RKO (cell line): ENCODE results near the gene LHFPL2.
A peak's percentile ranks its signal among the peaks of the same experiment; 100 is the strongest.

ENCODE experiments used
- DNase-seq: peaks from one replicate; pipeline ENCODE4 v3.0.0-alpha.2; 2016; ENCODE audit warnings: low spot score

The LHFPL2 gene

GRCh38 chr5:78543916-78544315 is 104.7 kb downstream of the LHFPL2 start:
- no peak for DNase-seq

DNA sequence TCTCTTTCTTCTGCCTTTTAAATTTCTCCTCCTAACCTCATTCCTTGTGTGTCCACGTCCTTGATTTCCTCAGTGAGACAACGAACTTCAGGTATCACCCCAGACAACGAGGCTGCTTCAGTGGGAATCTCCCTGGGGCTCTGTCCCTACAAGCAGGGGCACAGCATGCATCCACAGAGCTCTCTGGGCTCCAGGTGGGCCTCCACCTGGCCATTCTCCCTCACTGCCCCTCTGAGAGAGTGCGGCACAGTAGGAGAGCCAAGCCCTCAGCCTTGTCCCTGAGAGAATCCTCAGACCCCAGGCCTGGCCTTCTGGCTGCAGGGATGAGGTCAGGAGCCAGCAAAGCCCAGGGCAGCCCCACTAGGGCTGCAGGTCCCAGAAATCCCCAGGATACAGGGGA is 105.3 kb downstream of the LHFPL2 start:
- no peak for DNase-seq

DNA sequence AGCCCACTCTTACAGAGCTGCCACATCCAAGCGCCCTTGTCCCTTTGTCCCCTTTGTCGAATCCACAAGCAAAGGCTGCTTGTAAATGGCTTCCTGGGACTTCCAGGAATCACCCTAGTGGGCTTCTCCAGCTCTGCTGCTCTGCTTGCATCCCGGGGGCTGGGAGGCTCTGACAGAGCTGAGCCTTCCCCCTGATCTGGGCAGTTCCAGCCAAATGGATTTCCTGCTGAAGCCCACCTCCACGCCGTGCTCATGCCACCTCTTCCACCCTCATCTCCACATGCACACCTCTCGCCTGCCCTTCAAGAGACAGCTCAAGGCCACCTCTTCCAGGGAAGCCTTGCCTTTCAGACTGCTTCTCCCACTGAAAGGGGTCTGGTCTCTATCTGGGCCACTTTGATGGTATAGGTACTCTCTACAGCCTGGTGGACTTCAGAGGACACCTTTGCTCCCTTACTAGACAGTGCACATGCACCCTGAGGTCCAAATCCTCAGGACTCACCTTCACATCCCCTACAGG is 106.2 kb downstream of the LHFPL2 start:
- no peak for DNase-seq

DNA sequence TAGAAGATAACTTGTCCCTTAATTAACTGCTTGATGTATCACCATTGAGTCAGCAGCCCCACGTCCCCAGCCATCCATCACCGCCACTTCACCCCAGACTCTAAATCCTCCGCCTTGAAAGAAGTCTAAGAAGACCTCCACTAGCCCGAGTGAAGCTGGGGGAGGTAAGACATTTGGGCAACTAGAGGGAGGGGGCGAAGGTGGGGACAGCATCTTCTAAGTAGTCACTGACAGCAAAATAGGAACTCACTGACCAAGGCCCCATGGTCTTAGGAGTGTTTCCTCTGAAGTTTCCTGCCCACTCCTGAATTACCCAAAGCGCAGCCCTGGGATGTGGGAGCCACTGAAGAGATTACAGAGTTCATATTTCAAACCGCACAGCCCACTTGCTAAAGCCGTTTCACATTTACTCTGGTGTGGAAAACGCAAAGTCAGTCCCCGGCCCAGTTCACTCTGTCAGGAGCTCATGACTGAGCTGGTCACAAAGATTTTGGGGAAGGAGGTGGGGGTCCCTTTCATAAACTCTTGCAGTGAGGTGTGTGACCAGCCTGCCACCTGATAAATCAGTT is 107.4 kb downstream of the LHFPL2 start:
- DNase-seq: no peak

DNA sequence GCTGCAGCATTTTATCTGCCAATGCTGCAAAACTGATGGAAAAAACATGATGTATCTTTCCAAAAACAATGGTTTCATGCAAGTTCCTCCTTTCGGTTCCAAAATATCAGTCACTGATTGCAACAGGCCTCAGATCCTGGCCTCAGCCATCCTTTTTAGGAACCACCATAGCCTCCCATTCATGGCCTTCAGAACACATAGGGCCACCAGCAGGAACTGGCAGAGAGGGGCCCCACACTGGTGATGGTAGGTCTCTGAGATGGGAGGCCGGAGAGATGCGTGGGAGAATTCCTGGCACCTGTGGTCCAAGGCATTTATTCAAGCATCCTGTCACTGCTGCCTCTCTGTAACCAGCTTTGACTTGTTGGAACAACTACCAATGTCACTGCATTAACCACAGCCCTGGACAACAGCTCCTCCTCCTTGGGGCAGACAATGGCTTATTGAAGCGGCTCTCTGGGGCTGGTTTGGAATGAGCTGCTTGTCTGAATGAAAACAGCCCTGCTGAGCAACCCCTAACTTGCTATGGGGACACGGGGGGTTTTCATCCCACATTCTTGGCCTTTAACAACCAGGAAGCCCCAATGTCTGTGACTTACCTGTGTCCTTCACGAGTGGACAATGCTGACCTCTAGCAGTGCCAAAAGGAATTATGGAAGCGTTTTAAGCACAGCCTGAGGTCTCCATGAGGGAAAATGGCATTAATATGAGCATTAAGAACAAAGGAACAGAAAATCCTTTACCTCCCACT is 108.1 kb downstream of the LHFPL2 start:
- DNase-seq: no peak

DNA sequence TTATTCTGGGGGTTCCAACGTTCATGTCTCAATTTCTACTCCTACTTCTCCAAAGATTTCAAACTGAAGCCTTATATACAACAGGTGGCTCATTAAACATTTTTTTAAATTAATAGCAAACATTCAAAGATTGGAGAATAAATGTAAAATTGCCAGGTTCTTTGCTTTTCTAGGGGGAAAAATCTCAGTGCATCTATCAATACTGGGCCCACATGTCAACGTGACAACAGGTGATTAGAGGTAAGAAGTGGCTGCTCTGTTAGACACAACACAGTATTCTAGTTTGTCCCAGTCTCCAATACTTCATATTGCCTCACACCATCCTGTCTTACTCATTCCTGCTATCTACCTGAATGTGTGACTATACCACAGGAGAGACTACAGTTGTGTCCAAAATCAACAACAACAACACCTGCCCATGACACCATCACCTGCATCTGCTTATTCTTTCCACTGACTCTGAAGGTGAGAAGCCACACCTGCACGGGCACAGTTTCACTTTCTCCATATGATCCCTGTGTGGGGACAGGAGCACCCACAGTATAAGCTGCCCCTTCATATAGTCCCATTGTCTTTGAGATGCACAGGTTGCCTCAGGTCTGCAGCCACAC is 110.2 kb downstream of the LHFPL2 start:
- DNase-seq: no peak

DNA sequence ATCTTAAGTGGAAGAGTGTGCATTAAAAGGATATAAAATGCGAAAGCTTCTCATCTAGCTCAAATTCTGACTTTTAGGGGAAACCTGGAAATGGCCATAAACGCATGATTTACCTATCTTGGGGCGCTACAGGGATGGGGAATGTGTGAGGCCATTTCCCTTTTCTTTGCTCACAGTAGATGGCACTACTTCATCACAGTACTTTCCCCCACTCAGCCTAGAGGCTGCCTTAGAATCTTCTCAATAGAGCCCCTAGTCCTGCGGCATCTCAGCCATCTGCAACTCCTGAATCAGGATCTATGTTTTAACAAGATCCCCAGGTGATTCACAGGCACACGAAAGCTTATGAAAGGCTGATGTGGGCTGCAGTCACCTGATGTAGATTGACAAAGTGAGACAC is 110.8 kb downstream of the LHFPL2 start:
- DNase-seq: no peak

DNA sequence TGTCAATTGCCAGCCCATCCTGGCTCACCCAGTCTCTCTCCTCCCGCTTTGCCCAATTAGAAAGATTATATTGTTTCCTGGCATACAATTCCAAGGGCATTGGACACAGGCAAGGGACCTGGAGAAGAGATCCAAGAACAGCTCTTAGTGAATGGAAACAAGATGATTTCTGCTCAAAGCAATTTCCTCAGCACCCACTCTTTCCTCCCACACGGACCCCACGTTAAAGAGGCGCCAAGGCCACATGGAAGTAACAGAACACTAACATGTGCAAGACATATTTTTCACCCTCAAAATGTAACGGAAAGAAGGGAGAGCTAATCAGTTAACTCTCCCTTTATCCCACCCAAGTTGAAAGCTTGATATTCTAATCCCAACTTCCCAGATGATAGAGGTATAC is 111.2 kb downstream of the LHFPL2 start:
- DNase-seq: no peak

- DNase-seq: no peak
Observed at GRCh38 chr5:78536661-78537196, 111.8 kb downstream of the LHFPL2 start.

GRCh38 chr5:78534905-78535200 is 113.7 kb downstream of the LHFPL2 start:
- DNase-seq: no peak

DNA sequence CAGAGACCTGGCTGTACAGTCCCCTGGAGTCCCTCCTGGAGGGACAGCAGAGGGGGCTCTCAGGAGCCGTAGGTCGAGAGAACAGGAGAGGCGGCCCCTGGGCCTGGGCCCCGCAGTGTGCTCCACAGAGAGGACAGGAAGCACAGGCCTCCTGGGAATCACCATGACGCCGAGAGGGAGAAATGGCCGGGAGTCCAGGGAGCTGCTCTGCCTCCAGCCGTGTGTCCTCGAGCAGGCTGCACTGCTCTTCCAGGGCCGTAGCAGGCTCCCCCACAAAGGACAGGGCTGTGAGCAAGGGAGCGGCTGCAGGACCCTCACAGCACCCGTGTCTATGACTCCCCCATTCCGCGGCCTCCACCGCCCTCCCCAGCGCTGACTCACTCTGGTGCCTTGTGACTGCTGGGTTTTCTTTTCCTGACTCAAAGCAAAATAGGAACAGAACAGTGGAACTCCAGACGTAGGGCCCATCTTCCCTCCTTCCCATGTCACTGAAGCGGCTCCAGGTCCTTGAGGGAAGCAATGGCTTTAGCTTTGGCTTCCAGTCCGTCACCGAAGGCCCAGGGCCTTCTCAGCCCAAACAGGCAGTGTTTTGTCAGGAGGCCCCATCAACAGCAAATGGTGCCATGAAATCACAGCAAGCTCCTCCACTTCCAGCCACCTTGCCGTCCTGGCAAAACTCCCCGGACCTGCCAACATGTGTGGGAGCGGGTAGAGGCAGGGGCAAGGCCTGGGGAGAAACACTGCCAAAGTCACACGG is 114.2 kb downstream of the LHFPL2 start:
- DNase-seq: no peak

DNA sequence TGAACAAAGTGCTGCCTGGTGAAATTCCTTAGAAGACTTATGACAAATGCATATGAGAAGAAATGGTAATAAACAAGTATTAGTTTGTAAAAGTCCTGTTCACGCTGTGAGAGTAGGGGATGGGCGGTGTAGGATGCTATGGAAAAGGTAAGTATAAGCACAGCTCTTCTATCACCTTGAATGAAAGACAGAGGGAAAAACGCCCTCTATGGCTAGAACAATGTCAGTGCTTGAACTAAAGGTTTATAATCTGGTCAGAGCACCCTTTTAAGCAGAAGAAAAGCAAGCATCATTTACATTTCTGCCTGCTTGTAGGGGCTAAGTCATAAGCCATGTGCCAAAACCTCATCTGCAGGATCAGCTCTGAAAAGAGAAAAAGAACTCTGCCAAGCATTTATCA is 115.2 kb downstream of the LHFPL2 start:
- peak; percentile 21 for DNase-seq

DNA sequence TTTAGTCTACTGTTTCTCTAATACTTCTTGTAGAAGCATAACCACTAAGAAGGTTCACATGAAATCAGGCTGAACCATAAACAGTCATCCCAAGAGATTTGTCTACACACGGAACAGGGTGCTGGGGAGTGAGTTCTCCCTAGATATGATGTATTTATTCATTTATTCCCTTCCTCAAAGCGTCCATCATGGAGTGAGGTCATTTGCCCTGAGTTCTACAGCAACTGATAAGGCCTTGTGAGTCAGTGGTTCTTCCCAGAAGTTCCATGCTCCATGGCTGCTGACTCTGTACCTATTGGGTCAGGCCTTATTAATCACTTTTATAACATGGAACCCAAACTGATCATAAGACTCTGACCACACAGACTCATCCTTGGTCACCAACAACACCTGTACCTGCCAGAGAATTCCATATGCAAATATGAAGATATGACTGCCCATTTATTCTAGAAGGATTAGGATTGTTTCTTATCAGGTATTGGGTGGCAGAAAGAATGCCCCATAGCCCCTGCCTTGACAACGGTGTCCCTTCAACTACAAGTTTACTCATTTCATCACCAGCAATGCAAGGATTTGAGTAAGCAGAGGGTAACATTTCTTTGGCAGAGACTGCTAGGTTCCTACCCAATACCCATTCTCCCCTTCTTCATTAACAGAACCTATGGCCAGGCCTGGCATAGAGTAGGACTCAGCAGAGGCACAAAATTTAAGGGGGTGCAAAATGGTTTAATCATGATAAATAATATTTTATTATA is 118.1 kb downstream of the LHFPL2 start:
- peak; percentile 69 for DNase-seq

DNA sequence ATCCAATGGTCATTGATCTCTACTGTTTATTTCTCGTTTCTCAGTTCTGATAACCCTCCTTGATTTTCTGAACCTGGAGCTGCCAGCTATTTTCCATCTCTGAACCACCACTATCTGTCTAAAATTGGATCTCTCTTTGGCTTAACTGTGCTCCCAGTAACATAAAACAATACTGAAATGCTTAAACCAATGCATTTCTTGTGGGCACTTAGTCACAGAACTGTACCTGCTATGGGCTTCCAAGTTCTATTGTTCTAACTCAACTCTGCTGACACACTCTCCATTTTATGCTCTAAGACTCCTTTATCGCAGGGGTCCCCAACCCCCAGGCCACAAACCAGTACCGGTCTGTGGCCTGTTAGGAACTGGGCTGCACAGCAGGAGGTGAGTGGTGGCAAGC is 120.6 kb downstream of the LHFPL2 start:
- DNase-seq: no peak

GRCh38 chr5:78527054-78527859 is 121.3 kb downstream of the LHFPL2 start:
- DNase-seq: peak; percentile 52

DNA sequence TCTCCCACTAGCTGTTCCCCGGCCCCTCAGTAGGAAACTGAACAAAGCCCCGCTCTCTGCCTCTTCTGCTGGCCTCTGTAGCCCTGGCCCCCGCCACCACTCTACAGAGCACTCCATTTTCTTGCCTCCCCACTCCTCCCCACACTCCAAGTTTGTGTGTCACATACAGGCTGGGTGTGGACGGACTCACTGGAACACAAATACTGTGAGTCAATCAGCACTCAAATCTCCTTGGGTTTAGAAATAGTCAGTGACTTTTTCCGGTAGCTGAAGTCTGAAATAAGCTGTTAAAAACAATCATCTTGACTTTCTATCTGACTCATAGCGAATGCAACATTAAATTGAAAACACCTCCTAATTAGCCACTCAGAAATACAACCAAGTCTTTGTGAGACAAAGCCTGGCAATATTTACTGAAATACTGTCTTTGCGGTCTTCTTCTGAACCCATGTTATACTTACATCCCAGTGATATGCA is 122.5 kb downstream of the LHFPL2 start:
- no peak for DNase-seq

DNA sequence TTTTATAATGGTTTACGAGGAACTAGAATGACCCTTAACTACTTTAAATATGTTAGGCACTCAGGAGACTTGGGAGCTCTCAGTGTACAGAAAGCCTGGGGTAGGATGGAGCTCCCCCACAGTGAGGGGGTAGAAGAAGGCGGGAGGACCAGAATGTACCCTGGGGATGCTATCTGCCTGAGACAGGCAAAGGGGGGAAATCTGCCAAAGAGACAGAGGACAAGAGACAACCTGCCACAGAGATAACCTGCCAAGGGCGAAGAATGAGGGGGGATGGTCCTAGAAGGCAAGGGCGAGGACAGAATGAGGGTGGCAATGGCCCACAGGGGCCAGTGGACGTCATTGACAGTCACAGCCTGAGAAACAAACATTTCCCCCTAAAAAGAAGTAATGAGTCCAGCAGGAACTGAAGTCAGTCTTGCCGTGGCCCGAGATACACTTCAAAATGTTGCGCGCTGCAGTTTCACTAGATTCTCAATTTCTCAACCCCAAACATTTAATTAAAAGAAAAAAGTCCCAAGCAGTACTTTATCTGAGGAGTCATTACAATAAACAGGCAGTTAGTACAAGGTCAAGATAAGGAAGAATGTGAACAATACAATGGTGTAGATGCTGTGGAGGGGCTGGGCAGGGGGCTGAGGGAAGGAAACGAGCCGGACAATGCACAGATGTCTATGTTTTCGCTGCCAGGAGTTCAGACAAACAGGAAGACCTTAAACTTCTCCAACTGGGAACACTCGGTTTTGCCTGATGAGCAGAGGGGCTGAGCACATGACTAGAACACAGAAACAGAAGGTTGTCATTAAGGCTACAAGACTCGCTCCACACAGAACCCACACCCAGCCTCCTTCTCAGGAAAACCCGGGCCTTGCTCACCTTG is 125.0 kb downstream of the LHFPL2 start:
- DNase-seq: no peak

DNA sequence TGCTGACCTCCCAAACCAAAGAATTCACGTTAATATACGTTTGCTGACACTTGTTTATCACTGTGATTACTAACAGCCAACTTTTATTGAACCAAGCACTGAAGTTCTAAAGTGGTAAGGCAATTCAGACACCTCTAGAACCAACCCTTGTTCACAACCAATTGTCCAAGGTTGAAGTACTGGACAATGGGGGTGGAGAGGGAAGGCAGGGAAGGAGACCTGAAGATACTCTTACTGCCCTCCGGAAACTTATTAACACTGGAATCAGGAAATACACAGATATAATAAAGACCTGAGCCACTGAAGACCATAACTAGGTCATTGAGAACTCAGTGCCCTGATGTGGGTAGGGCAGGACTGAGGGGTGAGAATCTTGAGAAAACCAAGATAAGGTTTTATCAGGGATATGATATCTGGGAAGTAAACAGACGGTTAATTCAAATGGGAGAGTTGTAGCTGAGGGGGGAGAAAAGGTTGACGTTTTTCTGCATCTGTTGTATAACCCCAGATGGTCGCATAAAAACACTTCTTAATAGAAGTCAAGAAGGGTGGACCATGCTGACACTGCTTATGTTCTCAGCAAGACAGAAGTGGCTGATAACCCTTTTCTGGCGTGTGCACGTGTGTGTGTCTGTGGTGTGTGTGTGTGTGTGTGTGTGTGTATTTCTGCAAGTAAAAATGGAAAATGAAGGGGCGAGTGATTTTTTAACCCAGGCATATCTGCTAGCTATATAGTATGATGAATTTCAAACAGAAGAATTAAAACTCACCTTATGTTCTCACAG is 125.9 kb downstream of the LHFPL2 start:
- DNase-seq: no peak

DNA sequence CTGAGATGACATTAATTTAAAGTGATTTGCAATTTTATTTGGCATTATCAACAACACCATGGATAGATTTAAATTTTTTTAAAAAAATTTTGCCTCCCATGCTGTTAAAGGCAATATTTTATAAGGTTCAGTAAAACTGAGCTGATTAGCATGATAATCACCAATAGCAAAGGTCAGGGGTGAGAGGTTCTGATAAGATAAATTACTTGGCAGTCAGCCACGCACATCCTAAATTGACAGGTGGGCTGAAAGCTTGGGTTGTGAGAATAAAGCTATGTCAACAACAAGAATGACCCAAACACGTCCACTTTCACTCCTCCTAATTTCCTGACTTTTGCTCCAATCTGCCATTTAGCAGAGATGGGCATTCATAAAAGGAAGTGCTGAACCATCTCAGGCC is 127.1 kb downstream of the LHFPL2 start:
- no peak for DNase-seq
